ENCODE data around the gene SLC2A11.
"Not testable (repeated sequence)": the region's sequence is repeated elsewhere in the genome, so short reads cannot be mapped to it uniquely, and the experiment has no call there.

SLC2A11 gene

DNA sequence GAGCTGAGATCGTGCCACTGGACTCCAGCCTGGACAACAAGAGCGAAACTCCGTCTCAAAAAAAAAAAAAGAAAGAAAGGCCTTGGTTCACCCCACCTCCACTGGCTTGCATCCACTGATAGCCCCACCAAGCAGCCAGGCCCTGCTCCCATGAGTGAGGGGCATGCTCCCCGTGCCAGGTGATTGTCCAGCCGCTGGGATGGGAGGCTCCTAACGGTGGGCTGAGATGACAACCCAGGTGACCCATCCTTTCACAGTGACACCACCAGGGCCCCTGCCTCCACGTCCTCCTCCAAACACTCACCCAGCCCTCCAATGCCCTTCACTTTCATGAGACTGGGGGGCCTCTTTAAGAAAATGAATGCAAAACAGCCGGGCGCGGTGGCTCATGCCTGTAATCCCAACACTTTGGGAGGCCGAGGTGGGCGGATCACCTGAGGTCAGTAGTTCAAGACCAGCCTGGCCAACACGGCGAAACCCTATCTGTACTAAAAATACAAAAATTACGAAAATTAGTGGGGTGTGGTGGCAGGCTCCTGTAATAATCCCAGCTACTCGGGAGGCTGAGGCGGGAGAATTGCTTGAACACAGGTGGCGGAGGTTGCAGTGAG is 10.3 kb upstream of the SLC2A11 start:
- no peak for DNase-seq (ENCODE audit: low read depth in 2 of 2)

DNA sequence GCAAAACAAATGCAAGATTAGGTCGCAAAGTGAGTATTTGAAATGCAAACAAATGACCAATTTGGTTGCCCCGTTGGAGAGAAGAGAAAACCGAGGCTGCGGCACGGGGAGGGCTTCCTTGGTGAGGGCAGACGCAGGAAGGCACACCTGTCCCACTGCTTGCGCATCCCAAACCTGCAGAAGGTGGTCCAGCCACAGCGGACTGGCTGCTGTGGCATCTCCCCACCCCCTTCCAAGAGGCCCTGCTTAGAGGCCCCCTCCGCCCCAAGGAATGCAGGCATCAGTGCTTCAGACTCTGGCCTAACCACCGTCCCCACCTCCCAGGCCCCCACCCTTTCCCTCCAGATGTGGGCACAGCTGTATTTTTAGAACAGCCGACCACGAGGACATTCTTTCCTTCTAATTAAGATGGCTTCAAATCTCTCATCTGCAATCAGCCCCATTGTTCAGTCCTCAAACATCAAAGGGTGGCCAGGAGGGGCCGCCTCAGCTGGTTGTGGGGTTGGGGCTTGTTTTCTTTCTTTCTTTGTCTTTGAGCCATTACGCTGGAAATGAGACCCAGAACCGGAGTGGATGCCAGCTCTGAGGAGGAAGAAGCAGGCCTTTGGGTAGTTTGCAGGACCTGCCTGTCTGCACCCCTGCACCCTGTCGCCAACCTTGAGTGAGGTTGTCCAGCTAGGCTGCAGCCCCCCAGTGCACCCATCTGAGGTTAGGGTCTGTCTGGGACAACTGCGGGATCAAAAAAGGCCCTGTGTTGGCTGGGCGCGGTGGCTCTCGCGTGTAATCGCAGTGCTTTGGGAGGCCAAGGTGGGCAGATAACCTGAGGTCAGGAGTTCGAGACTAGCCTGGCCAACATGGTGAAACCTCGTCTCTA is 9.4 kb upstream of the SLC2A11 start:
- no peak for DNase-seq (ENCODE audit: low read depth in 2 of 2)

- DNase-seq (ENCODE audit: low read depth in 2 of 2), result peak in 1 of 2 experiments; percentile 37
Observed at GRCh38 chr22:23849009-23850006, 8.4 kb upstream of the SLC2A11 start.

DNA sequence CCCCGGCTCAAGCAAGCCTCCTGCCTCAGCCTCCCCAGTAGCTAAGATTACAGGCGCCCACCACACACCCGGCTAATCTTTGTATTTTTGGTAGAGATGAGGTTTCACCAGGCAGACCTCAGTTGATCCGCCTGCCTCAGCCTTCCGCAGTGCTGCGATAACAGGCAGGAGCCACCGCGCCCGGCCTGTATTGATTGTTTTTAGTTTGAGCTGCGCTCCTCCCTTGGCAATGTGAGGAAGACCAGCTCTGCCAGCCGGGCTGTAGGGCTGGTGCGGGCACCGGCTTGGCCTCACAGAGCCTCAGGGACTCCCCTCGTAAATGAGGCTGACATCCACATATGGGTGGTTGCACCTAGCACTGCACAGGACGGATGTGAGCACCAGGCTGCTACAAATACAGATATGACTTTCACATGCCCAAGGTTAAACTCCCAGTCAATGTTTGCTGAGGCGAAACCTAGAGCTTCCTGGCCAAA is 7.5 kb upstream of the SLC2A11 start:
- DNase-seq (ENCODE audit: low read depth in 2 of 2), result no peak

DNA sequence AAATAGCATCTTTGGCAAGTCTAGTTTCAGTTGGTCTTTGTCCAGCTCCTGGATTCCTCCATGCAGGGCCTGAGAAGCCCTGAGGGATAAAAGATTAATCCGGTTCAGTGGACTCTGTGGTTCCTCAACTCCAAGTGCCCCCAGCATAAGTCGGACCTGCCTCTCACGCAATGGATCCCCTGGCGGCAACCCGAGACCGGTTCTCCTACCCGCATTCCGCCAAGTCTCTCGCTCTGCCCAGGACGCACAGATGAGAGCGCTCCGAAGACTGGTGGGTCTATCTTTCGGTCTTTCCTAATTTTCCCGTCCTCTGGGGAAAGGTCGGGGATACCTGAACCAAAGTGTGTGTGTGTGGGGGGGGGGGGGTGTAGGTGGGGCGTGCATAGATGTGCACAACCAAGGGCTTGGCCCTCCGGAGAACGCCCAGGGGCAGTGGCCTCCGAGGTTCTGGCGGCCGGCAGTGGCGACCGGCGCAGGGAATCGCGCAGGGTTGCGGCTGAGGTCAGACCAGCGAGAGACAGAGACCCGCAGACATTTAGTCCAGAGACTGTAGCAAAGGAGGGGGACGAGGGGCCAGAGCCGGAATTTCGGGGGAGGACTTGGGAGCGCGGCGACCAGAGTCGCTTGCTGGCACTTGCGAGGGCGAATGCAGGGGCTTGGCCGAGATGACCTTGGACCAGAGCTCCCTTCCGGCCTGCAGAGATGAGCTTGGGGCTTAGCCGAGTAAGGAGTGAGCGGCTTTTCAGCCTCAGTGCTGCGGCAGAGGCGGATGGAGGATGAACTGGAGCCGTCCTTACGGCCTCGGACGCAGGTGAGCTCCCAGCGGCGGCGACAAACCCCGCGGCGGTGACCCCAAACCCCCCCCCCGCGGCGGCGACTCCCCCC is 712 bp upstream of the SLC2A11 start:
- no peak for DNase-seq (ENCODE audit: low read depth in 2 of 2)

GRCh38 chr22:23858484-23858815 is 775 bp downstream of the SLC2A11 start:
- no peak for DNase-seq (ENCODE audit: low read depth in 2 of 2)

GRCh38 chr22:23859201-23859600 is 1.5 kb downstream of the SLC2A11 start:
- no peak for DNase-seq (ENCODE audit: low read depth in 2 of 2)

- DNase-seq (ENCODE audit: low read depth in 2 of 2), result not testable (repeated sequence)
Observed at GRCh38 chr22:23860187-23860586, 2.5 kb downstream of the SLC2A11 start.

GRCh38 chr22:23862103-23862502 is 4.4 kb downstream of the SLC2A11 start:
- no peak for DNase-seq (ENCODE audit: low read depth in 2 of 2)

DNA sequence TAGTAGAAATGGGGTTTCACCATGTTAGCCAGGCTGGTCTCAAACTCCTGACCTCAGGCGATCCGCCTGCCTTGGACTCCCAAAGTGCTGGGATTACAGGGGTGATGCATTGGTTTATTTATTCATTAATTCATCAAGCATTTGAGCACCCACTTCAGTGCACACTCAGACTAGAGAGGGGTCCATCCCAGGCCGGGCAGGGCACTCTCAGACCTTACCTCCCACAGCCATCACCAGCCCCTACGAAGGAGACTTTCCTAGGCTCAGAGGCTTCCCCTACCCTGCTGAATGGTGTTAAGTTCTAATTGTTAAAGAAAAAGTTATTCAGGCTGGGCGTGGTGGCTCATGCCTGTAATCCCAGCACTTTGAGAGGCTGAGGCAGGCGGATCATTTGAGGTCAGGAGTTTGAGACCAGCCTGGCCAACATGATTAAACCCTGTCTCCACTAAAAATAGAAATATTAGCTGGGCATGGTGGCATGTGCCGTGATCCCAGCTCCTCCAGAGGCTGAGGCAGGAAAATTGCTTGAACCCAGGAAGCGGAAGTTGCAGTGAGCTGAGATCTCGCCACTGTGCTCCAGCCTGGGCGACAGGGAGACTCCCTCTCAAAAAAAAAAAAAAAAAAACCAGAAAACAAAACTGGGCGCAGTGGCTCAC is 7.0 kb downstream of the SLC2A11 start:
- DNase-seq (ENCODE audit: low read depth in 2 of 2), result not testable (repeated sequence)

DNA sequence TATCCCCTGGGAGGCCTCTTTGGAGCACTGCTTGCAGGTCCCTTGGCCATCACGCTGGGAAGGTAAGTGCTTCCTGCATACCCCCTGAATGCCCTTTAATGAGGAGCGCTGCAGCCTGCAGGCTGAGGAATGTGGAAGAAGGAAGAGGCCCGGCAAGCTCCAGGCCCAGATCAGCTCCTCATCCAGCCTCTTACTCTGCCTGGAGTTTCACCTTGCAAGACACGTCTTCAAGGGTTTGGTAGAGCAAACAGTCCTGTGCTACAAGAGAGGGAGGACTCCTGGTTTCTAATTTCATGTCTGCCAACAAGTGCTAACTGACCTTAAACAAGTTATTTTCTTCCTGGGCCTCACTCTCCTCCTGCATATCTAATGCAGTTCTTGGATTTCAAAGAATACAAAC is 10.9 kb downstream of the SLC2A11 start:
- no peak for DNase-seq (ENCODE audit: low read depth in 2 of 2)

- no peak for DNase-seq (ENCODE audit: low read depth in 2 of 2)
Observed at GRCh38 chr22:23874871-23875270, 17.2 kb downstream of the SLC2A11 start.

DNA sequence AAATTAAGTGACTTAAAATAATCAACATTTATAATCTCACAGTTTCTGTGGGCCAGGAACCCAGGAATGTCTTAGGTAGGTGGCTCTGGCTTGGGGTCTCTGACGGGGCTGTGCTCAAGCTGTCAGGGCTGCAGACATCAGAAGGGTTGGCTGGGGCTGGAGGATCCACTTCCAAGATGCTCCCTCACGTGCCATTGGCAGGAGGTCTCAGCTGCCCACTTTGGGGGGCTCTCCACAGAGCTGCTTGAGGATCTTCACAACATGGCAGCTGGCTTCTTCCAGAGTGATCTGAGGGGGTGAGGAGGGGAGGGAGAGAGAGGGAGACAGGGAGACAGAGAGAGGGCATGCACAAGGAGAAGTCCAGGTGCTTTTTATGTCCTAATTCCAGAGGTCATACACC is 18.1 kb downstream of the SLC2A11 start:
- DNase-seq (ENCODE audit: low read depth in 2 of 2), result no peak

GRCh38 chr22:23877566-23877965 is 19.9 kb downstream of the SLC2A11 start:
- DNase-seq (ENCODE audit: low read depth in 2 of 2), result no peak

DNA sequence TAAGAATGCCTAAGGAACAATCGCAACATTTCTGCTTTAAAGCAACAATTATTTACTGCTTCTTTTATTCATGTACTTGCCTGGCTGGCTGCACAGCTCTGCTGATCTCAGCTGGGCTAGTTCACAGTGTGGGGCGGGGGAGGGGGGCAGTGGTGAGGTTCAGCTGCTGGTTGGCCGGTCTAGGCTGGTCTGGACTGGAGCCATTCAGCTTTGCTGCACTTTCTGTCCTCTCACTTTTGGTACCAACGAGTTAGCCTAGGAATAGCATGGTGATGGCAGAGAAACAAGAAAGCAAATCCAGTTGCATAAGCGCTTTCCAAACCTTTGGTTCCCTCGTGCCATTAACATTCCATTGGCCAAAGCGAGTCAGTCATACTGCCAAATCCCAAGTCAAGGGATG is 20.5 kb downstream of the SLC2A11 start:
- no peak for DNase-seq (ENCODE audit: low read depth in 2 of 2)

- no peak for DNase-seq (ENCODE audit: low read depth in 2 of 2)
Observed at GRCh38 chr22:23882370-23882769, 24.7 kb downstream of the SLC2A11 start.

- no peak for DNase-seq (ENCODE audit: low read depth in 2 of 2)
Observed at GRCh38 chr22:23883658-23884057, 26.0 kb downstream of the SLC2A11 start.

DNA sequence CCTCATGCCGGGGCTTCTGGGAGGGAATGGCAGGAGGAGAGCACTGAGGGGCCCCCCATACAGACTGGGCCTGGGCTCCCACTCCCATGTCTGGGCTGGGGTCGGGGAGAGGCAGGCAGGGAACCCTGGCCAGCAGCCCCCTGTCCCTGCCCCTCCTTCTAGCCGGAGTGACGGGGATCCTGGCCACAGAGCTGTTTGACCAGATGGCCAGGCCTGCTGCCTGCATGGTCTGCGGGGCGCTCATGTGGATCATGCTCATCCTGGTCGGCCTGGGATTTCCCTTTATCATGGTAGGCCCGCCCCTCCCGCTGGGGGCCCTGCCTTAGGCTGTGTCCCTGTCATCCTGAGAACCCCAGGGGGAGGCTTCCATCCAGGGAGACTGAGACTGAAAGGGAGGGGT is 26.5 kb downstream of the SLC2A11 start:
- no peak for DNase-seq (ENCODE audit: low read depth in 2 of 2)

DNA sequence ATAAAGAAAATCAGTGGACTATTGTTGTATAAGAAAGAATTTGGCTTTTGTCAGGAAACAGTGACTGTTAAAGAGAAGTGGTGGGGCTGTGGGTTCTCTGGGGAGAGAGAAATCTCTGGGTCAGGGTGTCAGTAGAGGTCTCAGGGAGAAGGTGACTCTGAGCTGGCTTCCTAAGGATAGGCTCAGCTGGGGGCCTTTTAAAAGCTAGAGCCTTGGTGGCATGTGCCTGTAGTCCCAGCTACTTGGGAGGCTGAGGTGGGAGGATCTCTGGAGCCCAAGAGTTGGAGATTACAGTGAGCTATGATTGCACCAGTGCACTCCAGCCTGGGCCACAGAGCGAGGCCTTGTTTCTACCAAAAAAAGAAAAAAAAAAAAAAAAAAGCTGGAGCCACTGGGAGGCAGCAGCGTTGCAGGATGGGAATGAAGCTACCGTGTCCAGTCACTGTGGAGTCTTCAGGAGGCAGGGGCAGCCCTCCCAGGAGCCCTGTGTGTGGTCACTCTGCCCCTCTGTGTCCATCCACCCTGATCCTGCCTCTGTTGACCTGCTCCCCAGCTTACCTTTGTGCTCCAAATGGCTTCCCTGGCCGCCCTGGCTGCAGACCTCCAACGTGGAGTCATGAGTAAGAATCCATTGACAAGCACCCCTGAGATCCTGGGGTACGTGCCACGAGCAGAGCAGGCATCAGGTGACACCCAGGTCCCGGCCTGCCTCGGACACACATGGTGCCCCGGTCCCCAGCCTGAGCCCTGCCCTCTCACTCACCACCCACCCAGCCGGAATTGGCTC is 31.1 kb downstream of the SLC2A11 start:
- DNase-seq (ENCODE audit: low read depth in 2 of 2), result no peak

DNA sequence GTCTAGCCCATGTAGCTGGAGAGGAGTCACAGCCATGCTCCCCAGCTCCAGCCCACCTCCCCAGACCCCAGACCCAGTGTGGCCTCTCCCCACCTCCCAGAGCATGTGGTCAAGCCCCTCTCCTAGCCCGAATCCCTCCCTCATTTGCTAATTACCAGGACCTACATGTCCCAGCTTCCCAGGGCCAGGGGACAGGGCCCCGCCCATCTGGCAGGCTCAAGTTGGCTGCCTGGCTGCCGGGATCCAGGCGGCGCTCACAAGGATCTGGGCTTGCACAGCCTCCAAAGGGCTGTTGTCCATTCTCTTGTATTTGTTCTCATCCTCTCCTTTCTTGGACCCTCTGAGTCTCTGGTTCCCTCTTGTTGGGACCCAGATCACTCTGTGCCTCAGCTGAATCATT is 31.9 kb downstream of the SLC2A11 start:
- DNase-seq (ENCODE audit: low read depth in 2 of 2), result no peak
